Measurements from ENCODE around the gene KCNE3.

- TF ChIP-seq ZNF274 (IDR thresholded peaks at IDR 0.05; ENCODE audit: insufficient read depth, insufficient read length): no peak
- TF ChIP-seq, protein P1, sequence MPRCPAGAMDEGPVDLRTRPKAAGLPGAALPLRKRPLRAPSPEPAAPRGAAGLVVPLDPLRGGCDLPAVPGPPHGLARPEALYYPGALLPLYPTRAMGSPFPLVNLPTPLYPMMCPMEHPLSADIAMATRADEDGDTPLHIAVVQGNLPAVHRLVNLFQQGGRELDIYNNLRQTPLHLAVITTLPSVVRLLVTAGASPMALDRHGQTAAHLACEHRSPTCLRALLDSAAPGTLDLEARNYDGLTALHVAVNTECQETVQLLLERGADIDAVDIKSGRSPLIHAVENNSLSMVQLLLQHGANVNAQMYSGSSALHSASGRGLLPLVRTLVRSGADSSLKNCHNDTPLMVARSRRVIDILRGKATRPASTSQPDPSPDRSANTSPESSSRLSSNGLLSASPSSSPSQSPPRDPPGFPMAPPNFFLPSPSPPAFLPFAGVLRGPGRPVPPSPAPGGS (IDR thresholded peaks at IDR 0.05; ENCODE audit: borderline replicate concordance, insufficient read depth, low read depth, low read length, poor library complexity, severe bottlenecking): no peak
- TF ChIP-seq, protein P2, sequence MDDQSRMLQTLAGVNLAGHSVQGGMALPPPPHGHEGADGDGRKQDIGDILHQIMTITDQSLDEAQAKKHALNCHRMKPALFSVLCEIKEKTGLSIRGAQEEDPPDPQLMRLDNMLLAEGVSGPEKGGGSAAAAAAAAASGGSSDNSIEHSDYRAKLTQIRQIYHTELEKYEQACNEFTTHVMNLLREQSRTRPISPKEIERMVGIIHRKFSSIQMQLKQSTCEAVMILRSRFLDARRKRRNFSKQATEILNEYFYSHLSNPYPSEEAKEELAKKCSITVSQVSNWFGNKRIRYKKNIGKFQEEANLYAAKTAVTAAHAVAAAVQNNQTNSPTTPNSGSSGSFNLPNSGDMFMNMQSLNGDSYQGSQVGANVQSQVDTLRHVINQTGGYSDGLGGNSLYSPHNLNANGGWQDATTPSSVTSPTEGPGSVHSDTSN (IDR thresholded peaks at IDR 0.05; ENCODE audit: insufficient replicate concordance, low read depth, low read length): no peak
- no peak for TF ChIP-seq POLR2A (IDR thresholded peaks at IDR 0.05; ENCODE audit: low read depth, low read length)
- TF ChIP-seq KAT2A (conservative IDR thresholded peaks at IDR 0.05; ENCODE audit: control insufficient read depth, low read depth, low read length): no peak
- TF ChIP-seq ZNF622 (IDR thresholded peaks at IDR 0.05): no peak
- no peak for TF ChIP-seq ZZZ3 (IDR thresholded peaks at IDR 0.05; ENCODE audit: control insufficient read depth, insufficient read length, low read depth)
- TF ChIP-seq RAD21 (IDR thresholded peaks at IDR 0.05; ENCODE audit: insufficient read depth, low read depth, low read length): no peak
- TF ChIP-seq CTCF (IDR thresholded peaks at IDR 0.05 in 2 of 3, conservative IDR thresholded peaks at IDR 0.05 in 1 of 3; ENCODE audit: control insufficient read depth in 2 of 3, extremely low read depth in 1 of 3, insufficient read depth in 1 of 3, low read depth in 3 of 3, low read length in 3 of 3): no peak
Measured at GRCh38 chr11:74460481-74461154, 6.7 kb downstream of the KCNE3 start.
